SK-N-SH treated with all-trans-retinoic acid at 6 μM for 48 hours (cell line): ENCODE measurements around the gene SORCS2.
A peak's percentile ranks its signal among the peaks of the same experiment; 100 is the strongest.

Experiments used
- ATAC-seq: fragments of 200-7000 bp; cut with Tn5 transposase; 3 replicates; pipeline ENCODE4 v1.9.1; 2020; ENCODE audit warnings: mild to moderate bottlenecking, moderate library complexity
- ARNTL ChIP-seq: fragments of 450-650 bp; formaldehyde crosslinking; IDR thresholded peaks from 2 replicates; pipeline ENCODE4 v1.5.0; 2020; ENCODE audit warnings: low read depth, mild to moderate bottlenecking, moderate library complexity, borderline replicate concordance
- BACH2 ChIP-seq: fragments of 250-450 bp; sonication (Bioruptor Pico); IDR thresholded peaks from 2 replicates; pipeline ENCODE4 v1.9.0; 2021; ENCODE audit warnings: mild to moderate bottlenecking, borderline replicate concordance
- CREB5 ChIP-seq: fragments of 250-450 bp; sonication (Bioruptor Pico); IDR thresholded peaks from 2 replicates; pipeline ENCODE4 v1.5.1; 2020; ENCODE audit warnings: low read depth, mild to moderate bottlenecking, moderate library complexity
- CSRNP3 ChIP-seq: fragments of 250-450 bp; sonication (Bioruptor Pico); IDR thresholded peaks from 2 replicates; pipeline ENCODE4 v1.5.1; 2021; ENCODE audit warnings: mild to moderate bottlenecking, moderate library complexity
- GLIS3 ChIP-seq: fragments of 250-450 bp; sonication (Bioruptor Pico); IDR thresholded peaks from 2 replicates; pipeline ENCODE4 v1.5.0; 2020; ENCODE audit warnings: mild to moderate bottlenecking, moderate library complexity
- OSR1 ChIP-seq: fragments of 250-450 bp; sonication (Bioruptor Pico); IDR thresholded peaks from 2 replicates; pipeline ENCODE4 v1.8.0; 2022; ENCODE audit warnings: moderate library complexity, mild to moderate bottlenecking, inconsistent platforms
- PPARA ChIP-seq: fragments of 250-450 bp; sonication (Bioruptor Pico); IDR thresholded peaks from 2 replicates; pipeline ENCODE4 v1.5.0; 2020; ENCODE audit warnings: mild to moderate bottlenecking, borderline replicate concordance
- RARB ChIP-seq: fragments of 250-450 bp; sonication (Bioruptor Pico); IDR thresholded peaks from 2 replicates; pipeline ENCODE4 v1.8.0; 2021; ENCODE audit warnings: mild to moderate bottlenecking, moderate library complexity
- TCF4 ChIP-seq: fragments of 250-450 bp; sonication (Bioruptor Pico); IDR thresholded peaks from 2 replicates; pipeline ENCODE4 v1.8.0; 2021; ENCODE audit warnings: mild to moderate bottlenecking, moderate library complexity, borderline replicate concordance
- TOX ChIP-seq: fragments of 250-450 bp; sonication (Bioruptor Pico); IDR thresholded peaks from 2 replicates; pipeline ENCODE4 v1.8.0; 2021; ENCODE audit warnings: mild to moderate bottlenecking, moderate library complexity, borderline replicate concordance
- TSHZ2 ChIP-seq: fragments of 250-450 bp; sonication (Bioruptor Pico); IDR thresholded peaks from 2 replicates; pipeline ENCODE4 v1.5.0; 2020; ENCODE audit warnings: mild to moderate bottlenecking, moderate library complexity
- ZFP3 ChIP-seq: fragments of 250-450 bp; sonication (Bioruptor Pico); IDR thresholded peaks from 2 replicates; pipeline ENCODE4 v1.5.0; 2020; ENCODE audit warnings: mild to moderate bottlenecking, moderate library complexity
- ZFP30 ChIP-seq: fragments of 450-650 bp; formaldehyde crosslinking; IDR thresholded peaks from 2 replicates; pipeline ENCODE4 v1.5.0; 2022; ENCODE audit warnings: mild to moderate bottlenecking, moderate library complexity
- ZNF70 ChIP-seq: fragments of 450-650 bp; formaldehyde crosslinking; IDR thresholded peaks from 2 replicates; pipeline ENCODE4 v1.5.0; 2020; ENCODE audit warnings: mild to moderate bottlenecking, moderate library complexity
- TF ChIP-seq, protein P1 (sequence below): fragments of 250-450 bp; sonication (Bioruptor Pico); IDR thresholded peaks from 2 replicates; pipeline ENCODE4 v1.8.0; 2021; ENCODE audit warnings: low read depth, mild to moderate bottlenecking, moderate library complexity, borderline replicate concordance

Gene SORCS2

DNA sequence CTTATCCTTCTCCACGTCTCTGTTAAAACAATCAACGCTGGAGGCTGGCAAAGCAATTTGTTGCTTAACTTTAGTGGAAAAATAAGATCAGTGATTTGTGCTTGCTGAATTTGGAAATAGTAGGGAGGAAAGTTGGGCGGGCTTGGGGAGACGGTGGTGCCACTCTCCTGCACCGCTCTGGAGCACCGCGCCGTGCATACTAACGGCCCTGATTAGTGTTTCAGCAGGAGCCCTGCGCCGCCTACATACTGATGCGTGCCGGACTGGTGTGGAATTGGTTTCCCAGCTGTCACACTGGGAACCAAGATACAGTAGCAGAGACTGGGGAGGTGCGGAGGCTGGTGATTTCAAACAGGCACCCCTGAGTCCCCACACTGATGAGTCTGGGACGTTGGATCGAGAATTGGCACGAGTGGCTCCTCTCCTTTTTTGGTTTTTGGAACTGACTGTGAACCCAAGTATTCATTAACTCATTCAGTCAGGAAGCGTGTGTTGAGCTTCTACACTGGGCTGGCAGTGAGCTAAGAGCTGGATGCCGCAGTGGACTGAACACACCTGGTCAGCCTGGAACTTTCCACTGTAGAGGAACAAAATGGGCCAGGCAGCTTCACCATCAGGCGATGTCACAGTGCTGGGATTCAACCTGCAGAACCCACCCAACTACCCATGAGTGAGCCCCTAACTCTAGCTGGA is 271.4 kb downstream of the SORCS2 start:
- TF ChIP-seq ZFP3 (no peak), TCF4 (CRISPR knock-in tag) (no peak), BACH2 (CRISPR knock-in tag) (no peak), ARNTL (CRISPR knock-in tag) (no peak), CSRNP3 (CRISPR knock-in tag) (no peak), ZFP30 (no peak), ZNF70 (CRISPR knock-in tag) (no peak)
- TF ChIP-seq, protein P1, sequence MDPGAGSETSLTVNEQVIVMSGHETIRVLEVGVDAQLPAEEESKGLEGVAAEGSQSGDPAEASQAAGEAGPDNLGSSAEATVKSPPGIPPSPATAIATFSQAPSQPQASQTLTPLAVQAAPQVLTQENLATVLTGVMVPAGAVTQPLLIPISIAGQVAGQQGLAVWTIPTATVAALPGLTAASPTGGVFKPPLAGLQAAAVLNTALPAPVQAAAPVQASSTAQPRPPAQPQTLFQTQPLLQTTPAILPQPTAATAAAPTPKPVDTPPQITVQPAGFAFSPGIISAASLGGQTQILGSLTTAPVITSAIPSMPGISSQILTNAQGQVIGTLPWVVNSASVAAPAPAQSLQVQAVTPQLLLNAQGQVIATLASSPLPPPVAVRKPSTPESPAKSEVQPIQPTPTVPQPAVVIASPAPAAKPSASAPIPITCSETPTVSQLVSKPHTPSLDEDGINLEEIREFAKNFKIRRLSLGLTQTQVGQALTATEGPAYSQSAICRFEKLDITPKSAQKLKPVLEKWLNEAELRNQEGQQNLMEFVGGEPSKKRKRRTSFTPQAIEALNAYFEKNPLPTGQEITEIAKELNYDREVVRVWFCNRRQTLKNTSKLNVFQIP (CRISPR knock-in tag) = no peak
- TF ChIP-seq, all 23 proteins: peak for 0
- ATAC-seq = no peak

- ATAC-seq = no peak
- TF ChIP-seq ZFP3 (peak; percentile 79; the same call in 1 of the 2 replicates), OSR1 (CRISPR knock-in tag) (no peak)
These were observed 271.9 kb downstream of the SORCS2 start for GRCh38 chr4:7464259-7464655.

DNA sequence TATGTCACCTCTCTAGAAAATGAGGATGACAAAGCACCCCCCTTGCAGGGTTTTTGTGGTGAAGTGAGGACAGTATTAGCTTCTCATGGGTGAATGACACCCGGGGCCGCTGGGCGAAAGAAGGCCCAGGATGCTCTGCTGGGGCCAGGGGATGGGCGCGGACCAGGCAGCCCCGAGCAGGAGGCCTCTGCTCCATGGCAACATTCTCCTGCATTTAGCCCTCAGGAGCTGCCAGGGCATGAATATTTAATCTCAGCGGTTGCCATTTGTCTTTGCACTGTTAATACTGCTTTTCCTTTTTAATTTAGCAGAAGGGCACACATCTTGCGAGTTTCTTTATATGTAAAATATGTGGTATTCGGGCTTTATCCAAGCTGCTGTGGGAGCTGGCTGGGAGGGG is 272.7 kb downstream of the SORCS2 start:
- TF ChIP-seq PPARA (CRISPR knock-in tag) = no peak
- TF ChIP-seq RARB (CRISPR knock-in tag) = no peak
- no peak for TF ChIP-seq BACH2 (CRISPR knock-in tag)
- TF ChIP-seq TOX (CRISPR knock-in tag) = no peak
- TF ChIP-seq ZNF70 (CRISPR knock-in tag) = no peak
- TF ChIP-seq, all 23 proteins: peak for 0
- no peak for ATAC-seq

GRCh38 chr4:7466215-7466614 is 273.9 kb downstream of the SORCS2 start:
- ATAC-seq = no peak
- TF ChIP-seq TCF4 (CRISPR knock-in tag) = no peak
- no peak for TF ChIP-seq PPARA (CRISPR knock-in tag)
- no peak for TF ChIP-seq ZNF70 (CRISPR knock-in tag)
- TF ChIP-seq ARNTL (CRISPR knock-in tag) = no peak
- no peak for TF ChIP-seq CREB5 (CRISPR knock-in tag)
- TF ChIP-seq RARB (CRISPR knock-in tag) = no peak
- no peak for TF ChIP-seq CSRNP3 (CRISPR knock-in tag)
- TF ChIP-seq GLIS3 = no peak
- TF ChIP-seq TSHZ2 (CRISPR knock-in tag) = no peak
- TF ChIP-seq, all 23 proteins: peak for 0

DNA sequence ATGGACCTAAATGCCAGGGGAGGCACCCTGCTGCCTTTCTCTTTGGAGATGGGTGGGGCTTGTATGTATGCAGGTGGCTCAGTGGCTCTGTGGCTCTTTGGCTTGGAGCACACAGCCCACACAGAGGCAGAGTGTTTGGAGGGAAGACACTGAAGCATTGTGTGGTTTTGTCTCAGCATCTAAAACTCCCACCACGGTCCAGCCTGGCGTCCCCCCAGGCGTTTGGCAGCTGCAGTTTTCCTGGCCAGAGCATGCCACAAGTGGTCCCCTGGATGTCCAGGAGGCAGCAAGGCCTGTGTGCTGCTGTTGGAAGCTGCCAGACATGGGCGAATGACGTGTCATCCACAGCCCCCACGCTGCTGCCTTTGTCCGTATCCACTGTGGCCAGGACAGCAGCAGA is 274.6 kb downstream of the SORCS2 start:
- ATAC-seq = no peak
- TF ChIP-seq, protein P1 (CRISPR knock-in tag) = no peak
